GF-D8 (cell line): ENCODE measurements around the gene CAV2.

ENCODE experiments used
- DNase-seq: peaks from one replicate; lab custom pipeline; 2025; lab: John Stamatoyannopoulos, UW

The CAV2 gene

DNA sequence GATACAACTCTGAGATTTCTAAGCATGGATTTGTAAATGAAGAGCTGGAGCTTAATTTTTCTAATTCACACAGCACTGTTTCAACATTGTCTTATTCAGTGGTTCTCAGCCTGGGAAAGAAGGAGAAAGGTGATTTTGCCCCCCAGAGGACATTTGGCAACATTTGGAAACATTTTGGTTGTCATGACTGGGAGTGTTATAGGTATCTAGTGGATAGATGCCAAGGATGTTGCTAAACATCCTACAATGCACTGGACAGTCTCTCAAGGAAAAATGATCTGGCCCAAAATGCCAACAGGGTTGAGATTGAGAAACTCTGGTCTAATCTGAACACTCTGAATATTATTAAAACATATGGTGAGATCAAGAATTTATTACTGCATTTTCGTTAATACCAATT is 3.8 kb upstream of the CAV2 start:
- no peak for DNase-seq

- no peak for DNase-seq
Measured at GRCh38 chr7:116496653-116497052, 2.9 kb upstream of the CAV2 start.

- no peak for DNase-seq
Measured at GRCh38 chr7:116497708-116498107, 1.8 kb upstream of the CAV2 start.

- no peak for DNase-seq
Measured at GRCh38 chr7:116500078-116500853, 728 bp downstream of the CAV2 start.

DNA sequence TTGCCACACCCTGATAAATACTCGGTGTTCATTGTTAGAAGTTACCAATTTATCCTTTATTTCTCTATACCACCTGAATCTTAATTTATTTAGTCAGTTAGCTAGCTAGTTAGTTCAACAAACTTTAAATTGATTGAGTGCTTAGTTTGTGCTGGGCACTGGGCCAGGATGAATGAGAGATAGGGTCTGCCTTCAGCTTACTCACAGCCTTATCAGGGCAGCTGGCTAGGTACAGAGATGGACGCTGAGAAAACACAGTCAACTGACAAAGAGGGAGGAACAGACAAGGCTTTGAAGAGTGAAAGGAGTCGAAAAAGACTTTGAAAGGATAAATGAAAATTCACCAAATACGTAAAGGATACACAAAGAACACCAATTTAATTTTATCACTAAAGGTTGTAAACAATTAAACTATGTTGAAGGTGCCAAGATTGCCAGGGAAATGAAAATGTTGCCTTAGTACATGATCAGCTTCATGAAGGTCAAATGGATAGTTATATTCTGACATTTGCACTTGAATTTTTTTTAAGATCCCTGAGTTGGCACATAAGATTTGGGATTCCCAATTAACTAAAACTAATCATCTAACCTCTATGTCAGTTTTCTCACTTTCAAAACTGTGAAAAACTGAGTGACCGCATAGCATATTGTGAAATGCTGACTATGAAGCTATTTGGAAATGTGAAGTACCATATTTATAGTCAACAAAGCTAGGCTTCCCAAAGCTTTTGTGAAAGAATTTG is 2.1 kb downstream of the CAV2 start:
- DNase-seq: no peak

DNA sequence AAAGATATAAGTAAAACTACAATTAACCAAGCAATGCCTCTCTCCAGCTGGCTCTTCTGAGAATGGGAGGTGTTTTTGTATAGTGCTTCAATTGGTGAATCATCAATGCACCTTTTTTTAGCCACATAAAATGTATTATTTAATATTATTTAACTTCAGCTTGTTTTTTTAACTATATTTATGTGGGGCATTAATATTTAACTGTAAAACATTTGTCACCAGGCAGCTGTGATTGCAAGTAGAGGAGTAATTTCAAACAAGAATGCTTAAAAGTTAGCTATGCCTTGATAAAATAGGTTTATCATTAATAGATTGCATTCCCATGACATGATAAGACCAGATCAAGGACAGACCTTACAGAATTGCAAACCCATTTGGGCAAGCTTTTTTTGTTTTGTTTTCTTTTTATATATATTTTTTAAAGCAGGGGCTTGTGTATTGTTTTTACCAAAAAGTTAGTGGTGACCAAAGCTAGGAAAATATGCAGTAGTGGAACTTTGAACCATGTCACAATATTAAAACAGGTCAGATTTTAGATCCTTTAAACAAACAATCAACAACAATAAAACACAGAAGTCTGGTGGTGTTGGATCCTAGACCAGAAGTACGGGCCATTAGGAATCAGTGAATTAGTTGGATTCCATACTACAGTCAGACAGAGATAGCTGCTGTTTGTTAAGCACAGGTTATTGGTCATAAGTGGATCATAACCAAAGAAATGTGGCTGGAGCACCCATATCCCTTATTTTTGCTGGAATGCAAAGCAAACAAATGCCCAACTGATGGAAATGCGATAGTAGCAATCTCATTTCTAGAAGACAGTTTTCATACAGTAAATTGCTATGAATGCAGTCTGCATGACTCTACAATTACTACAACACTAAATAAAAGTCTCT is 2.9 kb downstream of the CAV2 start:
- no peak for DNase-seq

- no peak for DNase-seq
Measured at GRCh38 chr7:116503835-116504234, 4.3 kb downstream of the CAV2 start.

DNA sequence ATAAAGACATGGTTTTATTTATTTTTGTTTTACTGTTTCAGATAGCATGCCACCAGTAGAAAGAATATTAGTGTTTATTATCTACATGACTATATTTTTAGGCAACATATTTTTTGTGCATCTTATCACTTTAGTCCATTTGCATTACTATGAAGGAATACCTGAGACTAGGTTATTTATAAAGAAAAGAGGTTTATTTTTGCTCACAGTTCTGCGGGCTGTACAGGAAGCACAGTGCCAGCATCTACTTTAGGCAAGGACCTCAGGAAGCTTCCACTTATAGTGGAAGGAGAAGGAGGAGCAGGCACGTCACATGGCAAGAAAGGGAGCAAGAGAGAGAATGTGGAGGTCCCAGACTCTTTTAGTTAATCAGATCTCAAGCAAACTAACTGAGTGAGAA is 5.7 kb downstream of the CAV2 start:
- DNase-seq: no peak

DNA sequence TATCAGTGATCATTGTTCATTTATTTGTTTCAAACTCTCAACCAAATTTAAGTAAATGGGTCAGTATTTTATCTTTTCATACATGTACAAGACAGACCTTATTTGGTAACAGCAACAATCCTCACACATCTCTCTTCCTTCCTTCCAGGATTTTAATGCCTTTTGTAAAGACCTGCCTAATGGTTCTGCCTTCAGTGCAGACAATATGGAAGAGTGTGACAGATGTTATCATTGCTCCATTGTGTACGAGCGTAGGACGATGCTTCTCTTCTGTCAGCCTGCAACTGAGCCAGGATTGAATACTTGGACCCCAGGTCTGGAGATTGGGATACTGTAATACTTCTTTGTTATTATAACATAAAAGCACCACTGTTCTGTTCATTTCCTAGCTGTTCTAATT is 6.3 kb downstream of the CAV2 start:
- DNase-seq: no peak

GRCh38 chr7:116509982-116510579 is 10.5 kb downstream of the CAV2 start:
- no peak for DNase-seq

DNA sequence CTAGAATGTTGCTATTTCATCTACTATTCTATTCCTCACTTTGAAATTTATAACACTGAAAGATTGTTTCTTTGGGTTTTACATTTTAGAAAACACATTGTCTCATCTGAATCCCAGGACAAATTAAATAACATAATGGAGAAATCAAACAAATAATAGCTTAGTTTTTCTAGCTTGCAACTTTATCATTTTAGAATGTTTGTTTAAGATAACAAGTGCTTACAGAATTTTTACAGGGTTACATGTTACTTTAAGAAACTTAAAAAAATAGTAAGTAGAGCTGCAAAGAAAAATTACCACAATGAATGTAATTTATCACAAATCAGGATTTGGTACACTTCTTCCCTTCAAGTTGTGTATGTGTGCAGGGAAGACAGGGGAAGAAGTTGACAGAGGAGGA is 11.3 kb downstream of the CAV2 start:
- no peak for DNase-seq

- no peak for DNase-seq
Measured at GRCh38 chr7:116511552-116512519, 12.3 kb downstream of the CAV2 start.

- no peak for DNase-seq
Measured at GRCh38 chr7:116512520-116513188, 13.1 kb downstream of the CAV2 start.

- DNase-seq: no peak
Measured at GRCh38 chr7:116515584-116515983, 16.0 kb downstream of the CAV2 start.

DNA sequence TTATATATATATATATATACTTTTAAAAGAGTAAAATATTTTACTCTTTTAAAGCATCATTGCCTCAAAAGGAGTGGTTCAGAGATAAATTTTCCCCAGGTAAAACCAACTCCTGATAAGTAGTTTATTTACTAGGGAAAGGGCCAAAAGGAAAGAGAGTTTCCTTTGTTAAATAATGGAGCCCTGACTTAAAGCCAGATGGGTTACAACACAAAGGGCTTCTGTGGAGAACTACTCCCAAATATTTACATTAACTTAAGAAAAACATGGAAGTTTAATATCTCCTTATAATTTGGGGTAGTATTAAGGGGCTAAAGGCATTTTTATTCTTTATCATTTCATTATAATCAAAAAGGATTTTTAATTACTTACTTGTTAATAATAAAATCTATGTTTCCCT is 16.8 kb downstream of the CAV2 start:
- DNase-seq: no peak

DNA sequence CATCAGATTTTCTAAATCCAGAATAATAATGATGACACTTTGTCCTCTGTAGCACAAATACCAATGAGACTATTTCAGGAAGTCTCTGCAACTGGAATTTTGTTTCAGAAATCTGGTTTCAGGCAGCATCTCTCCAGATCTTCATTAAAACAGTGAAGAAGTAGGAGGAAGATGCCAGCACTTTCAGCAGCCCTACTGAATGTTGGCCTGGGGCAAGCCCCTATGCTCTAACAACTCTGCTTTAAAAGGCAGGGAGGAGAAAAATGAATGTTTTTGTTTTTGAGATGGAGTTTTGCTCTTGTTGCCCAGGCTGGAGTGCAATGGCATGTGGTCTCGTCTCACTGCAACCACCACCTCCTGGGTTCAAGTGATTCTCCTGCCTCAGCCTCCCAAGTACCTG is 18.1 kb downstream of the CAV2 start:
- no peak for DNase-seq

- no peak for DNase-seq
Measured at GRCh38 chr7:116518961-116519360, 19.4 kb downstream of the CAV2 start.

GRCh38 chr7:116521046-116521664 is 21.6 kb downstream of the CAV2 start:
- no peak for DNase-seq

DNA sequence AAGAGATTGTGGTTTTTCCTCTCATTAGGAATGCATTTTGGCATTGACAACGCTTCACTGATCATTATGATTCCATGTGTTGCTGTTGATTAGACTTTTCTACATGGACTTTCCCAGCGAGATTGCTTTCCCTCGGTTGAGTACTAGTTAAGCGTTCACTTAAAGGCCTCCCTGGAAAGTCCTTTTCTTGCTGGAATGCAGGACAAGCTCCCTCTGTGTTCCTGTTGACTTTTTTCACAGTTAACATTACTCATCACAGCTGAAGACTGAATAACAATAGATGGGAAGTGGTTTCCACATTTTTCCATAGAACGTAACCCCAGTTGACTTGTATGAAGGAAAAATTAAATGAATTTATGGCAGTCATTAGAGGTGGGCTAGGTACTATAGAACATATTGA is 22.7 kb downstream of the CAV2 start:
- no peak for DNase-seq

- no peak for DNase-seq
Measured at GRCh38 chr7:116524221-116524608, 24.7 kb downstream of the CAV2 start.
